IgD-negative memory B cell (primary cell): ENCODE data around the gene ERH. TPM values are rescaled to one million over a fixed set of nuclear protein-coding genes. Genes with fewer than 3 reads are reported as not detected.

Source experiments
- H3K27ac Mint-ChIP-seq, 3 donors: one replicate each; pipeline ENCODE4 v1.8.0; 2020 to 2022; ENCODE audit warnings: mild to moderate bottlenecking in 3 of 3, mixed read lengths in 3 of 3, moderate library complexity in 1 of 3
- H3K27me3 Mint-ChIP-seq: one replicate; pipeline ENCODE4 v1.8.0; 2021; ENCODE audit warnings: mixed read lengths
- H3K36me3 Mint-ChIP-seq: one replicate; pipeline ENCODE4 v1.8.0; 2020; ENCODE audit warnings: mild to moderate bottlenecking, mixed read lengths
- H3K4me1 Mint-ChIP-seq, 3 donors: one replicate each; pipeline ENCODE4 v1.8.0; 2020 to 2022; ENCODE audit warnings: mixed read lengths in 3 of 3, mild to moderate bottlenecking in 1 of 3
- H3K4me3 Mint-ChIP-seq, 4 donors: one replicate each; pipeline ENCODE4 v1.8.0; 2020 to 2022; ENCODE audit warnings: mild to moderate bottlenecking in 4 of 4, mixed read lengths in 4 of 4, moderate library complexity in 3 of 4
- H3K9me3 Mint-ChIP-seq, 3 donors: one replicate each; pipeline ENCODE4 v1.8.0; 2020 to 2021; ENCODE audit warnings: mixed read lengths in 3 of 3, mild to moderate bottlenecking in 1 of 3
- polyA plus RNA-seq: library from polyadenylated mRNA; unstranded; fragments of 300-500 nt; fragmentation: Illumina TruSeq; gene quantifications from one replicate; pipeline ENCODE4 v1.2.3, GENCODE V29; 2021

ERH gene
- polyA plus RNA-seq, 1 donor from 2014 or later: 72.1 TPM

DNA sequence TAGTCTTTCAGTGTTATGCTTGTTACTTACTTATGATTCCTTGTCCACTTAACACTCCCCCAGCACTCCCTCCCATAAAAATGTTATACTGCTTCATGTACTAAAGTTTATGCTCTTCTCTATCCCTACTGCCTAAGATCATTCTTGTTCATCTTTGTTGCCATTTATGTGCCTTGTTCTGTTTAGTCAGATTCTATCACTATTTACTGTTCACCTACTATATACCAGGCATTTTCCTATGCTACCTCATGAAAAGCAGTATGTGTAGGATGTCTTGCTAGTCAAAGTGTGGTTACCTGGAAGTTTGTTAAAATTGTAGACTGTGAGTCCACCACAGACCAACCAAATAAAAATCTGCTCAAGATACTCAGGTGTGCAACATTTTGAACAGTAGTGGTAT is 23.9 kb downstream of the ERH start:
- H3K4me3 Mint-ChIP-seq: no peak overlapping the region
- H3K27me3 Mint-ChIP-seq: no peaks in the 10 kb centered on the region
- H3K36me3 Mint-ChIP-seq: peaks cover 22% of the 10 kb centered on the region
- H3K4me1 Mint-ChIP-seq: no peaks in the 10 kb centered on the region
- H3K9me3 Mint-ChIP-seq: peaks cover 0 to 3% (median 0%) of the 10 kb centered on the region in 3 donors
- H3K27ac Mint-ChIP-seq: no peak overlapping the region

DNA sequence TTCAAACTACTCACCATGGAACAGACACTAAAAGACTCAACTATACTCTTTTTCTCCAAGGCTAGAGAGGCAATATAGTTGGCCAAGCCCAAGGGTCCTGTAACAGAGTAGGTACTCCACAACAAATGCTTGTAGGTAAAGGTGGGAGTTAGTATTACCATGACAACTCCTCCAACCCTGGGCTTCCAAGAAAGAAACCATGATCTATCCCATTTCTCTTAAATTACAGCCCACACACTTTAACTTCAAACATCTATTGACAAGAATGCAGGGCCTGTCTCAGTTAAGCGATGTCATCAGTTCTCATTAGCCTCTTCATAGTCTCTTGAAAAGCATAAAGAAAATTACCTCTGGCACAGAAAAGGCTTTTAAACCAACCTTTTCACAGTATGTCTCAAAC is 25.0 kb downstream of the ERH start:
- H3K4me3 Mint-ChIP-seq: no peak overlapping the region
- H3K9me3 Mint-ChIP-seq: peaks cover 0 to 3% (median 0%) of the 10 kb centered on the region in 3 donors
- H3K4me1 Mint-ChIP-seq: no peaks in the 10 kb centered on the region
- no peaks in the 10 kb centered on the region for H3K27me3 Mint-ChIP-seq
- H3K36me3 Mint-ChIP-seq: peaks cover 22% of the 10 kb centered on the region
- H3K27ac Mint-ChIP-seq: no peak overlapping the region

DNA sequence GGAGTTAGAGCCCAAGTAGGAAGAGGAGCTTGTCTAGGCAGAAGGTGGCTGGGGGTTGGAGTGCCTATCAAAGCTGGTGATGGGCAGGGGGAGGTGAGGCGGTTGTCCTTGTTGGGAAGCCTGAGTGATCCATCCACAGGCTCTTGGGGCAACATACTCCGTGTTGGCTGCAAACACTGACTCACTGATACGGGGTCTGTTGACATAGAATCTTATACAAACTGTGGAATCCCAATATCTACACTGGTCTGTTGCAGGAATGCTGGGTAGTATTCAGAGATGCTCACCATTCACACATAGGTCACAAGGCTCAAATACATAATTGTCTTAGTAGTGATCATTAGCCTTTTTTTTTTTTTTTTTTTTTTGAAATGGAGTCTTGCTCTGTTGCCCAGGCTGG is 26.0 kb downstream of the ERH start:
- peaks cover 0 to 2% (median 0%) of the 10 kb centered on the region in 3 donors for H3K4me1 Mint-ChIP-seq
- H3K36me3 Mint-ChIP-seq: peaks cover 22% of the 10 kb centered on the region
- peaks cover 0 to 3% (median 0%) of the 10 kb centered on the region in 3 donors for H3K9me3 Mint-ChIP-seq
- no peak overlapping the region for H3K4me3 Mint-ChIP-seq
- no peak overlapping the region for H3K27ac Mint-ChIP-seq
- no peaks in the 10 kb centered on the region for H3K27me3 Mint-ChIP-seq

DNA sequence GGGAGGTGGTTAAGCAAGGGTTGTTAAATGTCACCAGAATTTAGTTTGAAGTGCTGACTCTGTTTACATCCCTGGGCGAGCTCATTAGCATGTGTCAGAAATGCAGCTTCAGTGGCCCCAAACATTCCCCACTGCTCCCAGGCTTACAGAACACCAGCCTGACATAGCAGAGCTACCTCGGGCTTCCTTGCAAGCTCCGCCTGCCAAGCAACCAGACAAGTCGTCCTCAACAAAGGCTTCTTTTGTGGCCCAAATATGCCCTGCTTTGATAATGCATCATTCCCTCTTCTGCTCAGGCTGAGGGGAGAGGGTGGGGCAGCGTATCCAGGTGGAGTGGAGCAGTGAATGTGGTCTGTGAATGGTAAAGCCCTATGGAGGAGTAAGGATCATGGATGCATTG is 28.0 kb downstream of the ERH start:
- Mint-ChIP-seq H3K36me3 (peaks cover 9% of the 10 kb centered on the region), H3K4me1 (peaks cover 0 to 2% (median 0%) of the 10 kb centered on the region in 3 donors), H3K4me3 (no peak overlapping the region), H3K27ac (no peak overlapping the region), H3K27me3 (no peaks in the 10 kb centered on the region), H3K9me3 (no peaks in the 10 kb centered on the region)

DNA sequence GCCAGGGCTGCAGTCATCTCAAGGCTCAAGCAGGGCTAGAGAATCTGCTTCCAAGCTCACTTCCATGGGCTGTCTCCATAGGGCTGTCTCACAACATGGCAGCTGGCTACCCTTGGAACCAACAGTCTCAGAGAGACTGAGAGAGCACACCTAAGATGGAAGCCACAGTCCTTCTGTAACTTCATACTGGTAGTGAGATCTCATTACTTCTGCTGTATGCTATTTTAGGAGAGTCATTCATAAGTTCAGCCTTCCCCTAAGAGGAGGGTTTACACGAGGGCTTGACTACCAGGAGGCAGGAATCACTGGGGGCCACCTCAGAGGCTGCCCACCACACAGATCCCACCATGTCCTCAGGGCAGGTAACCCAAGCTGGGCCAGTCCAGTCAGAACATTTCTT is 29.7 kb downstream of the ERH start:
- no peaks in the 10 kb centered on the region for H3K27me3 Mint-ChIP-seq
- H3K4me1 Mint-ChIP-seq: peaks cover 0 to 2% (median 0%) of the 10 kb centered on the region in 3 donors
- no peak overlapping the region for H3K4me3 Mint-ChIP-seq
- no peaks in the 10 kb centered on the region for H3K9me3 Mint-ChIP-seq
- H3K36me3 Mint-ChIP-seq: peaks cover 4% of the 10 kb centered on the region
- H3K27ac Mint-ChIP-seq: no peak overlapping the region

DNA sequence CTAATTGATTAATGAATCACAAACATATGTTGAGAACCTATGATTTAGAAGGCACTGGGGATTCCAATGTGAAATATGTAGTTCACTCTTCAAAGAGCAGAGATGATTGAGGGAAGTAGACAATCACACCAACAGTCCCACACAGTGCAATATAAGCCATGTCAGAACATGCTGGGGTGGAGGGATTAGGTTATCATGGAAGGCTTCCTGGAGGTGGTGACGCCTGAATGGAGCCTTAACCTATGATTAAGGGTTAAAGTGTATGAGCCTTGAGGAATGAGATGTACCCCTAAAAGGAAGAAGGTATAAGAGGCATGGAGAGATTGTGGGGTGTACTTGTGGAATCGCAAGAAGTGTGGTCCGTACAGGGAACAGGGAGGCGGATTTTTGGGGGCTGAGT is 31.3 kb downstream of the ERH start:
- H3K4me1 Mint-ChIP-seq: peaks cover 0 to 2% (median 0%) of the 10 kb centered on the region in 3 donors
- H3K27me3 Mint-ChIP-seq: peaks cover 2% of the 10 kb centered on the region
- H3K27ac Mint-ChIP-seq: no peak overlapping the region
- peaks cover 2% of the 10 kb centered on the region for H3K36me3 Mint-ChIP-seq
- H3K9me3 Mint-ChIP-seq: no peaks in the 10 kb centered on the region
- H3K4me3 Mint-ChIP-seq: no peak overlapping the region

- Mint-ChIP-seq H3K4me3 (no peak overlapping the region), H3K4me1 (peaks cover 3 to 4% (median 3%) of the 10 kb centered on the region in 3 donors), H3K27ac (no peak overlapping the region), H3K27me3 (peaks cover 2% of the 10 kb centered on the region), H3K36me3 (peaks cover 2% of the 10 kb centered on the region), H3K9me3 (no peaks in the 10 kb centered on the region)
These were observed 32.0 kb downstream of the ERH start for GRCh38 chr14:69366069-69366468.

DNA sequence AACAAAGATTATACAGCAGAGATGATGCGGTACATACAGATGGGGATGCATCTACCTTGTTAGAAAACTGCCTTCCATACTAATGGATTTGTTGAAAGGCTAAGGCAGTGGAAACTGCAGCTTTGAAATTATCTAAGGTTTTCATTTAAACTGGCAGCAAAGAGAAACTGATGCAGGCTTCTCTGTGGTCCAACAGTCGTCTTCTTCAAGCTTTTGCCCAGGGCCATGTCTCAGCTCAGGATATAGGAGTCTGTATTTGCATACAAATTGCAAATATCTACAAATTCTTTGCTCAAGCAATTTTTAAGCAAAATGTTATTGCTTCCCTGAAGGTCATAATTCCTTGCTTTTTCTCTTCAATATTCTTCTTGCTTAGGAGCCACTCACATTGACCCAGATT is 33.7 kb downstream of the ERH start:
- peaks cover 8 to 12% (median 10%) of the 10 kb centered on the region in 3 donors for H3K4me1 Mint-ChIP-seq
- no peaks in the 10 kb centered on the region for H3K9me3 Mint-ChIP-seq
- peaks cover 2% of the 10 kb centered on the region for H3K36me3 Mint-ChIP-seq
- H3K4me3 Mint-ChIP-seq: no peak overlapping the region
- peaks cover 2% of the 10 kb centered on the region for H3K27me3 Mint-ChIP-seq
- H3K27ac Mint-ChIP-seq: no peak overlapping the region

GRCh38 chr14:69363964-69364363 is 34.1 kb downstream of the ERH start:
- peaks cover 10 to 12% (median 11%) of the 10 kb centered on the region in 3 donors for H3K4me1 Mint-ChIP-seq
- no peaks in the 10 kb centered on the region for H3K9me3 Mint-ChIP-seq
- peak overlapping the region in 1 of 3 donors; percentile 31 for H3K27ac Mint-ChIP-seq
- peaks cover 2% of the 10 kb centered on the region for H3K36me3 Mint-ChIP-seq
- no peak overlapping the region for H3K4me3 Mint-ChIP-seq
- peaks cover 4% of the 10 kb centered on the region for H3K27me3 Mint-ChIP-seq

GRCh38 chr14:69363055-69363454 is 35.0 kb downstream of the ERH start:
- H3K9me3 Mint-ChIP-seq: no peaks in the 10 kb centered on the region
- peak overlapping the region in 1 of 4 donors; percentile 59 for H3K4me3 Mint-ChIP-seq
- peaks cover 4% of the 10 kb centered on the region for H3K27me3 Mint-ChIP-seq
- peak overlapping the region in 1 of 3 donors; percentile 60 for H3K27ac Mint-ChIP-seq
- H3K4me1 Mint-ChIP-seq: peaks cover 10 to 16% (median 14%) of the 10 kb centered on the region in 3 donors
- H3K36me3 Mint-ChIP-seq: peaks cover 2% of the 10 kb centered on the region

GRCh38 chr14:69360438-69361108 is 37.5 kb downstream of the ERH start:
- no peaks in the 10 kb centered on the region for H3K36me3 Mint-ChIP-seq
- H3K4me1 Mint-ChIP-seq: peaks cover 11 to 16% (median 15%) of the 10 kb centered on the region in 3 donors
- H3K27me3 Mint-ChIP-seq: peaks cover 4% of the 10 kb centered on the region
- H3K27ac Mint-ChIP-seq: peak overlapping the region in 1 of 3 donors; percentile 35
- H3K4me3 Mint-ChIP-seq: peak overlapping the region in 2 of 4 donors; percentile 43 to 75
- H3K9me3 Mint-ChIP-seq: no peaks in the 10 kb centered on the region

GRCh38 chr14:69358966-69359365 is 39.1 kb downstream of the ERH start:
- Mint-ChIP-seq H3K4me3 (no peak overlapping the region), H3K27ac (peak overlapping the region in 1 of 3 donors; percentile 3), H3K27me3 (peaks cover 6% of the 10 kb centered on the region), H3K36me3 (no peaks in the 10 kb centered on the region), H3K4me1 (peaks cover 20 to 30% (median 26%) of the 10 kb centered on the region in 3 donors), H3K9me3 (no peaks in the 10 kb centered on the region)

GRCh38 chr14:69358233-69358963 is 39.7 kb downstream of the ERH start:
- Mint-ChIP-seq H3K27ac (peak overlapping the region in 1 of 3 donors; percentile 40), H3K4me3 (peak overlapping the region in 1 of 4 donors; percentile 63), H3K9me3 (no peaks in the 10 kb centered on the region), H3K27me3 (peaks cover 6% of the 10 kb centered on the region), H3K4me1 (peaks cover 22 to 35% (median 26%) of the 10 kb centered on the region in 3 donors), H3K36me3 (no peaks in the 10 kb centered on the region)

- Mint-ChIP-seq H3K4me3 (peak overlapping the region in 1 of 4 donors; percentile 12), H3K9me3 (no peaks in the 10 kb centered on the region), H3K4me1 (peaks cover 22 to 35% (median 26%) of the 10 kb centered on the region in 3 donors), H3K36me3 (no peaks in the 10 kb centered on the region), H3K27ac (peak overlapping the region in 1 of 3 donors; percentile 57), H3K27me3 (peaks cover 3% of the 10 kb centered on the region)
These were observed 40.4 kb downstream of the ERH start for GRCh38 chr14:69357544-69358200.

DNA sequence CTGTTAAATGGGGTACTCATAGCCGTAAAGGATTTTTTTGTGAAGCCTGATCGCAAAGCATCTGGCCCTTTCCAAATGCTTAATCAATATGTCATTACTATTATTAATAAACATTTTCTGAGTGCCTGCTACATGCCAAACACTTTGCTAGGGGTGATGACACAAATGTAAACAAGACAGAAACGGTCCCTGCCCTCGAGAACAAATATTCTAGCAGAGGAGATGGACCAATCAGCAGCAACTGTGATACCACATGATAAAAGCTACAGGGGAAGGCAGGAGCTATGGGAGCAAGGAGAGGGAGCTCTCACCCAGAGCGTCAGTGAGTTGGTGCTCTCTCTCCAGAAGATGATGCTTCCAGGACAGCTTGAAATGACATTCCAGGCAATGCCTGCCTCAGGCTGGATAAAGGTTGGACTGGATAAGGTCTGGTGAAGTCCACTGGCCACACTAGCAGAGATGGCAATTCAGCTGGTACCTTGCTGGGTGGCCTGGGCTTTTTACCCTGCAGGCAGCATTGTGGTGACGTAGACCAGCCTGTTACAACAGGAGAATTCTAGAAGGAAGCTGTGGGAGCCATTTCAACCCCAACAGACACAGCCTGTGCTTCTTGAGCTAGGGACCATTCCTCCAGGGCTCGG is 41.1 kb downstream of the ERH start:
- Mint-ChIP-seq H3K27ac (peak overlapping the region; percentile 29 to 84 (median 63)), H3K36me3 (peaks cover 1% of the 10 kb centered on the region), H3K9me3 (no peaks in the 10 kb centered on the region), H3K4me1 (peaks cover 26 to 37% (median 28%) of the 10 kb centered on the region in 3 donors), H3K27me3 (peaks cover 3% of the 10 kb centered on the region), H3K4me3 (no peak overlapping the region)
